GM12891 (cell line): ENCODE data around the gene FCHO1.
"Not testable (repeated sequence)": the region's sequence is repeated elsewhere in the genome, so short reads cannot be mapped to it uniquely, and the experiment has no call there.

Experiments used
- DNase-seq: peaks from one replicate; pipeline ENCODE4 v3.0.0; 2011; ENCODE audit warnings: low spot score; ENCODE audit not compliant: insufficient read length
- FAIRE-seq: peaks from 2 replicates; lab custom pipeline; 2011; peaks lifted over from hg19 to GRCh38; lab: Jason Lieb, UNC
- PAX5 ChIP-seq: IDR thresholded peaks from 2 replicates; pipeline ENCODE4 v1.6.1; 2011; ENCODE audit warnings: low read length, moderate library complexity, mild to moderate bottlenecking; ENCODE audit not compliant: insufficient read depth, severe bottlenecking
- POLR2A ChIP-seq: IDR thresholded peaks from 2 replicates; pipeline ENCODE4 v1.6.1; 2011; ENCODE audit warnings: low read depth, low read length, control low read depth
- POLR2AphosphoS5 ChIP-seq: IDR thresholded peaks from 2 replicates; pipeline ENCODE4 v1.6.1; 2011; ENCODE audit warnings: low read depth, low read length, control low read depth
- POU2F2 ChIP-seq: IDR thresholded peaks from 2 replicates; pipeline ENCODE4 v1.6.1; 2011; ENCODE audit warnings: low read depth, mild to moderate bottlenecking, control low read depth, low read length, moderate library complexity
- SPI1 ChIP-seq: IDR thresholded peaks from 2 replicates; pipeline ENCODE4 v1.6.1; 2011; ENCODE audit warnings: low read depth, low read length, control low read depth
- TAF1 ChIP-seq: IDR thresholded peaks from 2 replicates; pipeline ENCODE4 v1.6.1; 2011; ENCODE audit warnings: low read depth, low read length, control low read depth

FCHO1 gene

GRCh38 chr19:17794731-17795494 lies 43.6 kb downstream of the FCHO1 start, which contains the start of gene B3GNT3:
TSS of gene B3GNT3 (plus strand) at chr19:17795138. CDS start at chr19:17807808, 12,670 bp downstream.
- TF ChIP-seq POU2F2, result no peak
- TF ChIP-seq POLR2AphosphoS5, result no peak
- TF ChIP-seq PAX5, result no peak
- no peak for FAIRE-seq
- DNase-seq, result no peak

DNA sequence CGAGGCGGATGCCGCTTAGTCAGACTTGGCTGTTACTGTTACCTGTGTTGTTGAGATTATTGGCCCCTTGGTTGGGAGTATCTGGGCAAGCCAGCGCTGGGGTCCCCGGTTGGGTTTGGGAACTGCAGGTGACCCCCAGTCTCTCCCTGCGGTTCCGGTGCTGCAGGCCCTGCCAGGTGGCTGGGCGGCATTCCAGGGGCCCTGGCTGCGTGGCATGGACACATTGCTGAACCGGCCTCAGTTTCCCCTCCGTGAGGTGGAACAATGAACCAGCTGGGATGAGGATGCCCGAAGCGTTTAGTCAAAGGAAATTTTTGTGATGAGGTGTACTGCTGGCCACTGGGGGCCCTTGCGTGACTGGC lies 44.2 kb downstream of the FCHO1 start:
- no peak for FAIRE-seq
- DNase-seq, result no peak
- TF ChIP-seq TAF1 (no peak), POLR2A (no peak), PAX5 (no peak)

DNA sequence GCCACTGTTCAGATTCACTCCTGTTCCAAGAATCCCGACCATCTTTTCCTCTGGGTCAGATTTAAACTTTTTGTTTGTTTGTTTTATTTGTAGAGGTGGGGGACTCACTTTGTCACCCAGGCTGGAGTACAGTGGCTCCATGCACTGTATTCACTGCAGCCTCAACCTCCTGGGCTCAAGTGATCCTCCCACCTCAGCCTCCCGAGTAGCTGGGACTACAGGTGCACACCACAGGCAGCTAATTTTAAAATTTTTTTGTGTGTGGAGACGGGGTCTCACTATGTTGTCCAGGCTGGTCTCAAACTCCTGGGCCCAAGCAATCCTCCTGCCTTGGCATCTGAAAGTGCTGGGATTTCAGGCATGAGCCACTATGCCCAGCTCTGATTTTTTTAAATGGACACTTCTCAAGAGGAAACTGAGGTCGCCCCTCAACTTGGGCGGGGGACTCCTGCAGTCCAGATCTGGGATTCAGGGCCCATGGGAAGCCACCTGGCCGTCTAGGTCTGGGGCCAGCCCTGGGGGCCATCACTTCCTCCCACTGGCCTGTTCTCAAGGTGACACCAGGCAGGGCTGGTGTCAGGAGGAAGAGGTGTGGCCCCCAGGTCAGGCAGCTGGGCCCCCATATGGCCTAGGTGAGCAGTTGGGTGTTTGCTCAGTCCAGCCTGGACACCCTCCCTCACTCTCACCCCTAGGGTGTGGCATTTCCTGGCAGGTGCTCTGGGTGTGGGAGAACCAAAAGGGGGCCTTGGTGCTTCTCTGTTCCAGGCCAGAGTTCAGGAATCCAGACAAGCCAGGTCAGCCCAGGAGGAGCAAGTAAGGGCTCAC lies 44.9 kb downstream of the FCHO1 start:
- FAIRE-seq, result no peak
- DNase-seq, result no peak
- TF ChIP-seq POLR2A (no peak), TAF1 (no peak), PAX5 (no peak), POU2F2 (no peak), POLR2AphosphoS5 (no peak), SPI1 (no peak)

DNA sequence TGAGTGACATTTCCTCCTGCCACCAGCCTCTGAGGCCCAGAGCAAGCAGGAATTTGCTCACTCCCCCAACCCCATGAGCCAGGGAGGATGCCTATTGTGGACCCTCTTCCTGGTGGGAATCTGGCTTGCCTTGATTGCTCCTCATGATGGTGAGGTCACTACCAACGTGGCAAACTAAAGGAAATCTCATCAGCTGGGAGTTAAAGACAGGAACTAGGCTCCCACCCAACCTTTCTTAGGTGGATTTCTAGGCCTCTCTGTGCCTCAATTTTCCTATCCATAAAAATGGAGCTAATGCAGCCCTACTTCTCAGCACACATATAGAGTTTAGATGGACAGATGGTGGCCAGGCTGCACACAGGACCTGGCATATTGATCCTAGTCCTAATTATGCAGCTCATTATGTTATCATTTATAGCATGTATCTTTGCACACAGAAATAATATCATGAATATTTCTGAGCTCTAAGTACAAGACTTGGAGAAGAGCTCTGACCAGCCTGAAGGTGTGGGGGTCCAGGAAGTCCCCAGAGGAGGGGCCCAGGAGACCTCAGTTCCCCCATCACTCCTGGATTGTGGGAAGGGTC lies 45.7 kb downstream of the FCHO1 start:
- TF ChIP-seq PAX5 (no peak), POLR2A (no peak), POLR2AphosphoS5 (no peak), SPI1 (no peak), POU2F2 (no peak), TAF1 (no peak)
- DNase-seq (no peak), FAIRE-seq (peak; percentile 5)

DNA sequence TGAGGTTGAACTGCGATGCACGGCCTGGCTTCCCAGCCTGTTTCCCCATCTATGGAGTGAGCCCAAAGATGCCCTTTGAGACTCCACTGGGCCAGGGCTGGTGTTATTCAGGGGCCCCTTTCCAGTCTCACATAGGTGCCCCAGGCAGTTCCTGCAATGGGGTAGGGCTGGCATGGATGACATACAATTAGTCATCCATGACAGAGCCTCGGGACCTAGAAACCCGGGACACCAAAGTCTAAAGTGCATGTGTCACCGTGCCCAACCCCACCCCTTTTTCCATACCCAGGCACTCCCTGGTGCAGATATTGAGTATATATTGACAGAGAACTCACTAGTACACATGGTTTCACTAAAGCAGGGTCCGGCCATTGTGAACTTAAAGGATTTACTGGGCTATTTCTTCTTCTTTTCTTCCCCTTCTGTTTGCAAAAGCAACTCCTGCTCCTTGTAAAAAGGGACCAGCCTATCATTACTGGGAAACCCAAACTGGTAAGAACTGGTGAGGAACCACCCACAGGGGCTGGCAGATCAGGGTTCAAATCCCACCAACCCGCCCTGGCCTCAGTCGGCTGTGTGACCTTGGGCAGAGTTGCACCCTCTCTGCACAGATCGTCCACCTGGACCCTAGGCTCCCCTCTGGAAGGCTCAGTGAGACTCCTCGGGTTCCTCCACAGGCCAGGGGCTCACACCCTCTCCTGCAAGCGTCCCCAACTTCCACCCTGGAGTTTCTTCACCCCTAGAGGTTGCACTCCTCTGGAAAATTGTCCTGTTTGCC lies 46.3 kb downstream of the FCHO1 start:
- no peak for TF ChIP-seq POLR2AphosphoS5
- no peak for TF ChIP-seq SPI1
- no peak for TF ChIP-seq PAX5
- no peak for TF ChIP-seq TAF1
- no peak for TF ChIP-seq POLR2A
- TF ChIP-seq POU2F2, result no peak
- FAIRE-seq (no peak), DNase-seq (no peak)

GRCh38 chr19:17798599-17798998 lies 47.3 kb downstream of the FCHO1 start:
- FAIRE-seq, result not testable (repeated sequence)

DNA sequence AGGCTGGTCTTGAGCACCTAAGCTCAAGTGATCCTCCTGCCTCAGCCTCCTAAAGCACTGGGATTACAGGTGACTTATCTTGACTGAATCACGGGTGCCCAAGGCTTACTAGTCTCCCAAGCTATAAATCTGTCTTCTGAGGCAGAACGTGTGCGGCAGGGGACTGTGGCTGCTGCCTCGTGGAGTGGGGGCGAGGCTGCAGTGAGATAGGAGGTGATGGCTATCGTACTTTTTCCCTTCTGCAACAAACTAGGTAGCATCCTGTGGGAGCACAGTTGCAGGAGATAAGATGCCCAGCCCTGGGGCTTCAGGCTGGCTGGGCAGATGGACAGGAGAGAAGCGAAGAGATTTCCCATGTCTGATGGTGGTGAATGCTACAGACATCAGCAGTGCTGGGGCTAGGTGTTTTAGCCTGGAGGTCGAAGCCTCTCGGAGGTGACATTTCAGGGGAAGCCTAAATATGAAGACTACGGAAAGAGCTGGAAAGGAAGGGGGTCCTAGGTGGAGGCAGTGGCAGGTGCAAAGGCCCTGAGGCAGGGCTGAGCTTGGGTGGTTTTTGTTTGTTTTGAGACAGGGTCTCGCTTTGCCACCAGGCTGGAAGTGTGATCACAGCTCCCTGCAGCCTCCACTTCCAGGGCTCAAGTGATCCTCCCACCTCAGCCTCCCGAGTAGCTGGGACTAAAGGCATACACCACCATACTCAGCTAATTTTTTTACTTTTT lies 51.0 kb downstream of the FCHO1 start:
- TF ChIP-seq TAF1 (no peak), POLR2AphosphoS5 (no peak)
- no peak for FAIRE-seq

More at GRCh38 chr19:17798599-17798998, 47.3 kb downstream of the FCHO1 start:
- not testable (repeated sequence) for DNase-seq

DNA sequence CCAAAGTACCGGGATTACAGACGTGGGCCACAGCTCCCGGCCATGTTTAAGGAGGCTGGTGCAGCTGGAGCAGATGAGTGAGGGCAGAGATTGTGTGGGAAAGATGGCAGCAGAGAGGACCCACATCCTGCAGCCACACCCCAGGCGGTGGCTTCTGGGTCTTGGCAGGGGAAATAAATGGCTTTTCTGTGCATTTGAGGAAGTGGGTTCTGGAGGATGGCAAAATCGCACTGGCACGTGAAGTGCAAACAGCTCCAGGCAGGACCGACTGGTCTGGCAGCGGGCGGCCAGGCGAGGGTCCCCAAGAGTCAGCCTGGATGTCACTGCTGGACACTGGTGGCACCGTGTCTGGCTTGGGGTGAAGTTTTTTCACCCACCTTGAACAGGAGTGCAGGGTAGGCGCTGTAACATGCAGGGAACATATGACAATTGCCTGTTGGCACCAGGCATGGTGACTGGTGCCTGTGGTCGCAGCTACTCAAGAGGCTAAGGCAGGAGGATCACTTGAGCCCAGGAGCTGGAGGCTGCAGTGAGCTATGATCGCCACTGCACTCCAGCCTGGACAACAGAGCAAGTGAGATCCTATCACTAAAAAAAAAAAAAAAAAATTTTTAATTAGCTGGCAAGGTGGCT lies 52.1 kb downstream of the FCHO1 start:
- no peak for FAIRE-seq
- DNase-seq, result no peak
- TF ChIP-seq TAF1, result no peak
- TF ChIP-seq SPI1, result peak; percentile 55
- no peak for TF ChIP-seq POLR2A
- no peak for TF ChIP-seq PAX5

More for the DNA sequence above, 51.0 kb downstream of the FCHO1 start:
- no peak for DNase-seq

GRCh38 chr19:17805427-17805826 lies 54.1 kb downstream of the FCHO1 start:
- FAIRE-seq (no peak), DNase-seq (no peak)
- TF ChIP-seq POLR2A, result no peak
- TF ChIP-seq SPI1, result no peak
- no peak for TF ChIP-seq PAX5
- TF ChIP-seq POLR2AphosphoS5, result no peak
- TF ChIP-seq POU2F2, result no peak
- no peak for TF ChIP-seq TAF1
